Pons (tissue), 1 donor: ENCODE measurements around the gene KL.

Experiments used
- DNase-seq: peaks from one replicate; pipeline ENCODE4 v3.0.0-alpha.2; 2016; ENCODE audit warnings: low spot score

KL gene

DNA sequence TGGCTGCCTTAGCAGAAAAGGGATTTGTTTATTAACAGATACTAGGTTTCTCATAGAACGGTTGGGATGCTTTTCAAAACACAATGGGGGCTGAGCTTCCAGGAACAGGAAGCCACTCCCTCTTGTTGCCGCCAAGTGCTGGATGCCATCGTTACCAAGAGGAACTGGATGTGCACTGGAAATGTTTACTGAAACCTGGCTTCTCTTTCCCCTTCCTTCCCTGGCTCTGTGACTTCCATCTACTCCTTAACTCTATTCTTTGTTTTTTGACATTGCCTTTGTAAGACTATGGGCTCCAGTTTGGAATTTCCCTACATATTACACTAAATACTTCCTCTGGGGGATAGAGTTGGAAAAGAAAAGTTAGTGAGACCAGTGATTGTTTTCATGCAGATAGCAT is 11.7 kb upstream of the KL start:
- DNase-seq, result peak; percentile 25

DNA sequence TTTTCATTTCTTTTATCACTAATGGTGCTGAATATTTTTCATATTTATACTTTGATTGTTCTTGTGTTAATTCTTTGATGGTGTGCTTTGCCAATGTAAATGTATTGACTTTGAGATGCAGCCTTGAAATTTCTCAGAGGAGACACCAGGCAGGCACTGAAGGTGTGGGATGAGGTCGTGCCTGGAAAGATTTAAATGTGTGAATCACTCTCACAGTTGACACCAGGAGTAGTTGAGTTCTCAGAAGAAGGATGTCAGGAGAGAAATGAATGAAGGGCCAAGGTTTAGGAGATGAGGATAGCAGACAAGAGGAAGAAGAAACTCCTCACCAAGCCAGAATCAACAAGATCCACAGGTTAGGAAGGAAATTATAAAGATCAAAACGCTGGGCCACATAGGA is 10.1 kb upstream of the KL start:
- no peak for DNase-seq

DNA sequence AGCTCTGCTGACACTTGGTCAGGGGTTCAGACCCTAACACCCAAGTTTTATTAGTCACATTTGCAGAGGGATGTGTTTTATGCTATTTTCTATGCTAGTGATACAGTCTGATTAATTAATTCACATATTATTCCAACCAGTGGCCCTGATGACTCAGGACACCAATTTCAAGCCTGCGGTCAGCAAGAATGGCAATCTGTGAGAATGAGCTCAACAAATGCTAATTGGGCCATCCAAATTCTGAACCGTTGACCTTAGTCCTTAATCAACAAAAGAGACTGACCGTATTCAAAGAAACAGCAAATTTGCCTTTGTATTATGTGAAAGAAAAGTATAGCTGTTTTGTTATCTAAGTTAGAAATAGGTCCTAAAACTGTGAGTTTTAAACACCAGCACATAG is 9.6 kb upstream of the KL start:
- no peak for DNase-seq

DNA sequence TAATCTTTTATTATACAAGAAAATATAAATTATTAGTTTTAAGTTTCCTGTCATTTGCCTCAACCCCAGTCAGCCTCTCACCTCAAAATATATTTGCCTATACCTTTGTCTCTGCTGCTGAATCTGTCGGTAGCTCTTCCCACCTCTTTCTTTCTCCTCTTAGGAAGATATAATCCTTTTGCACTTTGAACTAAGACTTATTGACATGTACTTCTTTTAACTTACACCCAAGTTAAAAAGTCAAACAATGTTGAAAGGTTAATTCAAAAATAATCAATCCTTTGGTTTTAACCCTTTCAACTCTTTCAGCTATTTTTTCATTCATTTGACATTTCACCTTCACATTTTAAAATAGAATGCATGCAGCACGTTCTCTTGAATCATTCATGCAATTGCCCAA is 9.0 kb upstream of the KL start:
- DNase-seq, result no peak

DNA sequence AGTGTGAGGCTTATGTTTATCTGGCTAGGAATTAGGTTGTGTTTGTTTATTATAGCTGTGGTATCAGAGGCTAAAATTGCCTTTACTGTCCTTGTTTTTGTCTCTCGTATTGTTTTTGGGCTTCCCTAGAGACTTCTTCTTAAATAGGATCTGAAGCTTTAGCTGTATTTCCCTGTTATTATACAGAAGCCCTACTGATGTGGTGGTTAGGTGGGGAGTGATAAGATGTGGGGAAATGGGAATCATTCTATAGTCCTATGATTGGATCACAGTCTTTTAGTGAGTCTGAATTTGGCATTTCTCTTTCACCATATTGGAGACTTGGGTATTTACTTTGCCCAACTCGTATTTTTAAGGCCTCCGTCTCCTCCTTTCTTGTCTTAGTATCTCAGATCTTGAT is 8.3 kb upstream of the KL start:
- no peak for DNase-seq

DNA sequence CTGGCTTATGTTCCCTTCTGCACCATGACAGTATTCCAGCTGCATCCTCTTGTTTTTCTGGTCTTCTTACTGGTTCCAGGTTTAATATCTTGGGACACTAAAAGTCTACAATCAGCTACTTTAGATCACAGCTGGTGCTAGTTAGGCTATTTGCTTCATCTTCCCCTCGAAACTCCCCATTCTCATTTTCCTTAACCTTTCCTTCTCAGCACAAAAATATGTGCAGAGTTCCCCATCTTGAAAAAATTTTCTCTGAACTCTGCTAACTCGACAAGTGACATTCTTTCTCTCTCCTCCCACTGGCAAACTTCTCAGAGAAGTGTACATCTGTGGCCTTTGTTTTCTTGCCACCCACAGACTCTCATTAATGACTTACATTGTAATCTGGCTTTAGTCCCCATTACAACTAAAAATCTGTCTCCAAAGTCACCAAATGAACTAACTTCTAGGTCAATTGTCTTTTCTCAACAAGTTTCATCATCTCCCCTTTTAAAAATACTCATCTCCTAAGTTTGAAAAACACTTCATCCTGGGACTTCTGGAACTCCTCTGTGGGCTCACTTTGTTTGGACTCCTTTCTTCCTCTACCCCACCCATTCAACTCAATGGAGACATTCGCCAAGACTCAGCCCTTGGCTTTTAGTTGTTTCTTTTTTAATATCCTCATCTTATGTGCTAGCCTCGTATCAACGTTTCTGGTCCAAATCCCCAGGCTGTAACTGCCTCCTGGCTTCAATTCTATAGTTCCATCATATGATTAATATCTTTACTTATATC is 7.1 kb upstream of the KL start:
- no peak for DNase-seq

DNA sequence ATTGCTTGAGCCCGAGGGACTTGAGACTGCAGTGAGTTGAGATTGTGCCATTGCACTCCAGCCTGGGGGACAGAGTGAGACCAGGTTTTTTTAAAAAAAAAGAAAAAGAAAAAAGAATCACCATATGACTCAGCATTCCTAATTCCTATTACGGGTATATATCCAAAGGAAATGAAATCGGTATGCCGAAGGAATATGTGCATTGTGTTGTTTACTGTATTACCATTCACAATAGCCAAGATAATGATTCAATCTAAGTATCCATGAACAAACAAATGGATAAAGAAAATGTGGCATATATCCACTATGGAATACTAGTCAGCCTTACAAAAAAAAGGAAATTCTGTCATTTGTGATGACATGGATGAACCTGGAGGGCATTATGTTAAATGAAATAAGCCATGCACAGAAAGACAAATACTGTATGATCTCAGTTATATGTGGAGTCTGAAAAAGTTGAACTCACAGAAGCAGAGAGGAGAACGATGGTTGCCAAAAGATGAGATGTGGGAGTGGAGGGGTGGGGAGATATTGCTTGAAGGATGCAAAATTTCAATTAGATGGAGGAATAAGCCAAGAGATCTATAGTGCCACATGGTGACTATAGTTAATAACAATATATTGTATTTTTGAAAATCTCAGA is 4.3 kb upstream of the KL start:
- no peak for DNase-seq

DNA sequence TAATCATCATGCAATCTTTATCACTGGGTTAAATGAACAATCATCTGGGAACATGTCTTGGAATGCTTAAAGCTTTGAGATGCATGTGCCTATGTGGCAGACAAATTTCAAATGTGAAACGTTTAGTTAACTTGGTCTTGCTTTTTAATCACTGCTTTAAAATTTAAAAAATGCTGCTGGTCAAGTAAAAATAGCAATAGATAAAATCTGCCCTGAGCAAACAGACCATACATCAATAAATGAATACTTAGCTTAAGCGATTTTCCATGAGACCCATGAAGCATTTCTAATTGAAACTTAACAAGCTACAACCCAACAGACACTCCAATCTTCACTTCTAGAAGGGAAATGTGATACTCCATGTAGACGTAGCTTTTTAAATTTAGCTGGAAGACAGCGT is 1.9 kb upstream of the KL start:
- DNase-seq, result no peak

DNA sequence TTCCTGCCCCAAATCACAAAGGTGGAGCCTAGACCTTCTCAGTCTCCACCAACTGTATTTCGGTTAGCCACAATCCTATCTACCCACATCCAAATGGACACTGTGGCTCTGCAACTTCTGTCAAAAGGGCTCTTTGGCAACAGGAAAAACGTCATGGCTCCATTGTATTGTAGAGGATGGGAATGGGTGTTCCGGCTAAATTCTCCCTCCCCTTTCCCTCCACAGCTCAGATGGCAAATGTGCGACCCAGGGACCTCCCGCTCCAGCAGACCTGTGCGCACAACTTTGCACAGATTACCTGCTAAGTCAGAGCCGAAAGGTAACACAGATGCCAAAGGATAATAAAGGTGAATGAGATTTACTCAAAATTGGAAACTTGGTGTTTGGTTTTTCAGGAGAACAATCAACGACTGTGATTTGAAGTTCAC is 968 bp upstream of the KL start:
- no peak for DNase-seq

DNA sequence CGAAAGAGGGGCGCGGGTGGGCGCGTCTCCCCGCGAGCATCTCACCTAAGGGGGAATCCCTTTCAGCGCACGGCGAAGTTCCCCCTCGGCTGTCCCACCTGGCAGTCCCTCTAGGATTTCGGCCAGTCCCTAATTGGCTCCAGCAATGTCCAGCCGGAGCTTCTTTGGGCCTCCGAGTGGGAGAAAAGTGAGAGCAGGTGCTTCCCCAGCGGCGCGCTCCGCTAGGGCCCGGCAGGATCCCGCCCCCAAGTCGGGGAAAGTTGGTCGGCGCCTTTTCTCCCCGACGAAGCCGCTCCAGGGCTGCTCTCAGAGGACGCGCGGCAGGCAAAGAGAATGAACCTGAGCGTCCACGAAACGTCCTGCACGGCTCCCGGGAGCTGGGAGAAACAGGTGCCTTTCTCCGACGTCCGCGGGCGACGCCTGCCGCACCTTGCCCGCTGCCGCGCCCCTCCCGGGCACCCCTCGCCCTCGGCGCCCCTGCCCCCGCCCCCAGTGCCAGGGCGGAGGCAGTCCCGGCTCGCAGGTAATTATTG is 366 bp upstream of the KL start:
- DNase-seq, result no peak

DNA sequence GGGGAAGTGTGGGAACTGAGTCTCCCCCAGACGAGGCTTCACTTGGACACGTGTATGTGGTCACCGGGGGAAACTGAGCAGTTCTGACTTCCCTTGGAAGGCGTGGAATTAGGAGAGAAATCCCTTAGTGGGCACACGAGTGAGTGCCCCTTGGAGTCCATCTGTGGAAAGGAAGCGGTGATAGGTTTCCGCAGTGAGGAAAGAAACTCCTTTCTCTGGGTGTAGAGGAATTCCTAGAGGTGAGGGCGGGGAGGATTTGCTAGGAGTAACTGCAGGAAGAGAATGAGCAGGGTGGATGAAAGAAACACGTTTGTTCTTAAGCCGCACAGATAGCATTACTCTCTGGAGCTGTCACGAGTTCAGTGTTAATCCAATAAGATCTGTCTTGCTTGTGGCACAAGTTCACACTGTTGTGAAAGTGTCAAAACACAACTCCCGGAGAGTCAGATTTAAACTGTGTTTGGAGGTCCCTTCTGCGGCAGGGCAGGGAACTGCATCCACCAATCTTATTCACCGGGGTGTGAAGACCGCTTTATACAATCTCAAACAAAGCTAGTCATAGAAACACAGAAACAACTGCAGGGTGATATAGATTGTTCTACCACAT is 1.2 kb downstream of the KL start:
- peak; percentile 34 for DNase-seq

DNA sequence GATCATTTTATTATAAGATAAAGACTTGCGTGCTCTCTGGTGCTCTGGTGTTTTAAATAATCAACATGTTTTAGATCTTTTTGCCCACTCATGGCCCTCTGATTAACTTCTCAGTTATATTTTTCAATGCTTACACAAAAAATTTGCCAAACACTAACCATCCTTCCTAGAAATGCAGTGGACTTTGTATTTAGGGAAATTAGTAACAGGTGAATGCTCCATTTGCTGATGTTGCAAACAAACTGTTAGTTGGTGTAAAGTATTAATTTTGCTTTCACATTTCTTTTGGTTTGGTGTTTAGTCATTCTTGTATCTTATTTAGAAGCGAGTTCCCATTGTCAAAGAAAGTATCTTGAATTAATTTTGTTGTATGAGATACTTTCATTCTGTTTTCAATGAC is 2.7 kb downstream of the KL start:
- DNase-seq, result no peak

DNA sequence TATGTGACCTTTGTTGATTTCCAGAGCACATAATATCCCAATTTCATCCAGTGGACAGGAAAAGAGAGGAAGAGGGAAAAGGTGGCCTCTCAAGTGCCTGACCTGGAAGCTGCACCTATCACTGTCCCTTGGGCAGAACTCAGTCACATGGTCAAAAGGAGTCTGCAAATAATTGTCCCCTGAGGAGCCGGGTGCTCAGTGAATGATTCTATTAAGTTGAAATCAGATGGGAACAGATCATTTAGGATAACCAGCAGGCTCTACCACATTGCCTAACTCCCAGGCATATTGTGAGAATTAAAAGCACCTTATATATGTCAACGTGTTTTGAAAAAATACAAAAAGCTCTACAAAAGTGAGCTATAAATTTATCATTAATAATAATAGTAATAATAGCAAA is 6.8 kb downstream of the KL start:
- DNase-seq, result no peak

DNA sequence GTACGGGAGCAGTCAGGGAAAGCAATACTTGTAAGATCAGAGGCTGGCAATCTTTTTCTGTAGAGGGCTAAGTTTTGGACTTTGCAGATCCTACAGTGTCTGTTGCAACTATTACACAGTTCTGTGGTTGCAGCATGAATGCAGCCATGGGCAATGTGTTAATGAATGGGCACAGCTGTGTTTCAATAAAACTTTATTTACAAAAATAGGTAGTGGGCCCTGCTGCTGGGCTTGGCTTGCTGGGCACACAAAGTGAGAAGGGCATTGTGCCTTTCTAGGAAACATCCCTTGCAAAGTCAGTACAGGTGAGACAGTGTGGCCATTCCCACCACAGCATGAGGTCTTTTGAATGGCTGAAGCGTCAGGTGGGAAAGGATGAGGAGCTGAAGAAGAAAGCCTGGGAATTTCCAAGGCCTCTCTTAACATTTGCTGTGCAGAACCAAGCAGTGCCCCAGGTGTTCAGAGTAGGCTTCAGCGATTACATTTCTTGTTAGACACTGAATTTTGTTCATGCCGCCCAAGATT is 9.1 kb downstream of the KL start:
- no peak for DNase-seq

DNA sequence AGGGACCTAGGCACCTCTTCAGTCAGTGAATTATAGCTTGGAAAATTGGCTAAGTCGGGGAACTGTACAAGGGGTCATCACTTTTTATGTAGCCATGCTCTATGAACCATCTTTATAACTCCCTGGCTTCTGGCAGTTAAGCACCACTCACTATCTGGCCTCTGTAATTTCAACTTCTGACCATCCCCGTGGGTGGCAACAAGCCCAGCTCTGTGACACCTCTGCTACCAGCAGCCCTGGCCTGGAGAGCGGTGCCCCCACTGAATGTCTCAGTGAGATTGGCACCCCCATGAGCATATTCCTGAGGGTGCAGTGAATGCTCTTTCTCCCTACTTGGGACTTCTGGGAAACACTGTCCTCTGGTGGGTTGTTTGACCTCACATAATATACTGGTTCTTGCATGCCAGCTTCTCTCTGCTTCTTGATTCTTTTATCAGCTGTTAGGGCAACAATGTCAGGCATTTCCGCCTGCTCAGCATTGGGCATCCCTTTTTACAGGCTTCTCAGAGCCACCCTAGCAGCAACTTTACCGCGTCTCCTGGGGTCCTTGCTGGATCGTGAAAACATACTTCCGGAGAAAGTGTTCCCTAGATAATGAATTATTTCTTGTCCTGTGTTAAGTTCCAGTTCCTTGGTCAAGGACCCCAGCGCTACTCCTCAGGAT is 10.4 kb downstream of the KL start:
- DNase-seq, result no peak

DNA sequence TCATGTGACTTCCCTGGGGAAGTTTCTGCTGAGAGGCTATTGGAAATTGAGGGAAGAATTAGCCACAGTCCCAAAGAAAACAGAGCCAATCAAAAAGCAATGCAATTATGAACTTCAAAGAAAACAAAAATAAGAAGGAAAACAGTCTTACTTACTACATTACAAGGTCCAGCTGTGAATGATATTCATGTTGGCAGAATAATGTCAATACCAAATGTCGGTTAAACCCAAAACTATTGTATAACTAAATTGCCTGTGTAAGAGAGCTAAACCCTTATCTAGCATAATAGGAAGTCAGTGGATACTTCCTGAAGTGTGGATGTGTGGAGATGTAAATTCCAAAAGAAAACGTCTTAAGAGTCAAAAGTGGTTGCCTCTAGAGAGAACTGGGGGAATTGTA is 12.4 kb downstream of the KL start:
- DNase-seq, result no peak

DNA sequence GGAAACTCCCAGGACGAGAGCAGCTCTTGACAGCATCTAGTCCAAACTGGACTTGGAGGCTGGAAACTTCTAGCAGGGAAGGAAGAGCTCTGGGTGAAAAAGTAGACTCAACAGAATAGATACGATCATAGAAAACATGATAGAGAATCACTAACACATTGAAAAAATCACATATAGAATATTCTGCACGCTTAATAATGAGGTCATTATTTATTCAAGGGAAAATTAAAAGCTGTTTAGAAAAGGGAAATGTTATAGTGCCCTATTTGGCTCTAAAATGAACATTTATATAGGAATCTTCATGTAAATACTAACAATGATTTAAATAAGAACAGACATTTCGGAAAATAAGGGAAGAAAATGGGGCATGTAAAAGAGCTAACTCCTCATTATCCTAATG is 15.1 kb downstream of the KL start:
- DNase-seq, result no peak

DNA sequence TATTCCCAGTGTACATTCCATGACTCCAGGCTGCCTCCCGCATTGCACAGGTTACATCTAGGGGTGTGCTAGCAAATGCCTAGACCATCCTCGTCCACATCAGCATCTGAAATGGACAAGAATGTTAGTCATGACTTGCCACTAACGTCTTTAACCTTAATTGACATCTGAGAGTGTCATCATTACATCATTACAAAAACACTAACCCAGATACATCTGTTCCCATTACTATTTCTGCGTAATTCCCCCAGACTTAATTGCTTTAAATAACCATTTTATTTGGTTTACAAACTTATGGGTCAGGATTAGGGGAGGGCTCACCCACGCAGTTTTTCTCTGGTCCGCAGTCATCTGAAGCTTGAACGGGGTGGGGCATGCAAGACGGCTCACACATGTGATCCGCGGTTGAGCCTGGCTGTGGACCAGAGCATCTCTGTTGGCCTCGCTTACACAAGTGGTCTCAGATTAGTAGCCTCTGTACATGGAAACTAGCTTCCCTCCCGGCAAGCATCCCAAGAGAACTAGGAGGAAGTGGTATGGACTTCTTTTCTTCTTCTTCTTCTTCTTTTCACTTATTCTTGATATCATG is 15.9 kb downstream of the KL start:
- no peak for DNase-seq

DNA sequence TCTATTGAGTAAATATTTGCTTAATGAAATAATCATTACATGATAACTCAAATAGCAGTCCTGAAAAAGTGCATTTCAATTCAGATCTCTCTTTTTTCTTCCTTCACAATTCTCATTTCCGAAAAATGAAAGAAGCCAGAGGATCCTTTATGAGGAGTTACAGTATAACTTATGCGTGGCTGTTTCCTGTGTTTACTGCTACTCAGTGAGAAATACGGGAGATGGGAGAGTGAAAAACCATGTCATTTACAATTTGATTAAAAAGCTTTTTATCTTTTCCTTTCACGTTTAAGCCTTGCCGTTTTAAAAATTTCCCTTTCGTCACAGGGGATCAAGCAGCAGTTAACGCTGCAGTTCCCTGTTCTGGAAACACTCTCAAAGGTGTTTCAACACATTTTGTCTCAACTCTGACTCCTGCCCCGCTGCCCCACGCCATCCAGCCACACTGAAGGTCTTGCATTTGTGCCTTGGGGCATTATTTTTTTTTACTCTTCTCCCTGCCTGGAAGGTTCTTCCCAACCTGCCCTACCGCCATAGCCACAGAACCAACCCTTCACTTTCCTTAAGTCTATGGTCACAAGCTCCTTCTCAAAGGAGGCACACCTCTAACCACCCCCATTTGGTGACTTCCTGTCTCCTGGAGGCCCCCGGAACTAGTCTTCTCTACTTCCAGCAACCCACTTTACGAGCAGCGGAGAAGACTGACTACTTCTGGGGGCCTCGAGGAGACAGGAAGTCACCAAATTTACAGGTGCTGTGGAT is 17.0 kb downstream of the KL start:
- DNase-seq, result no peak

DNA sequence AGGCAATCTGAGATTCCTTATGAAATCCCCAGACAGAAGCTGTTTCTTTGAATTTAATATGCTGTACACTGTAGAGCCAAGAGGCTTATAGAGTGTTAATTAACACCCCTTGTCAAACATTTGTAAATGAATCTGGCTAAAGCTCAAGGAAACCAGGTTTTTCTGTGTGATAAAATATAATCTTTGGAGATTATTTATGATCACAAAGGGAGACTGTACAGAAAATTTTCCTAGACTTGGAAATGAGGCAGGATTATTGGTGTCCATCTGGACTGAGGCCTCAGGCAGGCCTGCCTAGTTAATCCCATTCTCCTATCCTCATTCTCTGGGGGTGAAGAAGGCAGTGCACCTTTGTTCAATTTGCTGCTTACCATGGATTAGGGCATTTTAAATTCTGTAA is 17.8 kb downstream of the KL start:
- no peak for DNase-seq

DNA sequence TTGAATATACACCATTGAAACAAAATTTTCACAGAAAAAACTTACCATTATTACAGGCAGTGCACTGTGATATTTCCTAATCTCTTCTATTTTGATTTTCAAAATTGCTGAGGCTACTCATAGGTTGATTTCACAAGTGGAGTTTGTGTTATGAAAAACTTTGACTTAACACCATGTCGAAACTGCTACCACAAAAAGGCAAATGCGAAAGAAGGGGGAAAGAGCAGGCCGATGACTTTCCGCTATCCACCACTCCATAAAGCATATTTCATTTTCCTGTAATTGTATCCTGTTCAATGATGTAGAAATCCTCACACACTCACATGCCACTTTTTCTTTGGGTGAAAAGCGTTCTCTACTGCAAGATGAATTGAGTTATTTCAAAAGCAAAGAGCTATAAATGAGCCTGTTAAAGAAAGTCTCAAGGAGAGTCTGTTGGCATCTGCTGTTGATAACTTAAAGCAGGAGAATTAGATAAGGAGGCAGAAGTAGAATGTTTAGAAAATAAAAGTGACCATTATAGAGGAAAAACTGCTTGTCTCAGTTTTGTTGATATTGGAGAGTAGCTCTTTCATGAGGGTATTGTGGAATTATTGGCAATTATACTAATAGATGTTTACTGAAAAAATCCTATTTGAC is 18.8 kb downstream of the KL start:
- no peak for DNase-seq
